GM12801 (cell line): Measurements from ENCODE around the gene FAM9C.

Experiments
- TF ChIP-seq, protein P1 (sequence below): IDR thresholded peaks from one replicate; pipeline ENCODE4 v1.5.1; 2011; ENCODE audit warnings: control low read depth; ENCODE audit not compliant: insufficient read length; ENCODE audit errors: extremely low read depth

Gene FAM9C

DNA sequence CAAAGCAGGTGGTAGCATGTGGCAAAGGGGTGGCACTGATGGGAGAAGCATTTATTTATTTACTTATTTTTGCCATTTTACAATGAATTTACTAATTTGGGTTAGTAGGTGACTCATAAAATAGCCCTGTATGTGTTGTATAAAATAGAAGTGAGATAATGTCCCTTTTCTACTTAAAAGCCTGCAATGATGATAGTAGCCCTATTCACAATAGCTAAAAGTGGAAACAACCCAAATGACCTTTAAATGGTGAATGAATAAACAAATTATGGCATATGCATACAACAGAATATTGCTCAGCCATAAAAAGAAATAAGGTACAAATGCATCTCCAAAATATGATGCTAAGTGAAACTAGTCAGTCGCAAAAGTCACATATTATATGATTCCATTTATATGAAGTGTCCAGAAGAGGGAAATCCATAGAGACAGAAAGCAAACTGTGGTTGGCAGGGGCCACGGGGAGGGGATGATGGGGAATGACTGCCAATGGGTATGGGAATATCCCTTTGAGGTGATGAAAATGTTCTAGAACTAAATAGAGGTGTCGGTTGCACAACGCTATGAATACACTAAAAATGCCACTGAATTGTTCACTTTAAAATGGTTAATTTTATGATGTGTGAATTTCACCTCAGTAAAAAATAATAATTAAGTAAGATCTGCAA lies 35.8 kb upstream of the FAM9C start:
- TF ChIP-seq, protein P1, sequence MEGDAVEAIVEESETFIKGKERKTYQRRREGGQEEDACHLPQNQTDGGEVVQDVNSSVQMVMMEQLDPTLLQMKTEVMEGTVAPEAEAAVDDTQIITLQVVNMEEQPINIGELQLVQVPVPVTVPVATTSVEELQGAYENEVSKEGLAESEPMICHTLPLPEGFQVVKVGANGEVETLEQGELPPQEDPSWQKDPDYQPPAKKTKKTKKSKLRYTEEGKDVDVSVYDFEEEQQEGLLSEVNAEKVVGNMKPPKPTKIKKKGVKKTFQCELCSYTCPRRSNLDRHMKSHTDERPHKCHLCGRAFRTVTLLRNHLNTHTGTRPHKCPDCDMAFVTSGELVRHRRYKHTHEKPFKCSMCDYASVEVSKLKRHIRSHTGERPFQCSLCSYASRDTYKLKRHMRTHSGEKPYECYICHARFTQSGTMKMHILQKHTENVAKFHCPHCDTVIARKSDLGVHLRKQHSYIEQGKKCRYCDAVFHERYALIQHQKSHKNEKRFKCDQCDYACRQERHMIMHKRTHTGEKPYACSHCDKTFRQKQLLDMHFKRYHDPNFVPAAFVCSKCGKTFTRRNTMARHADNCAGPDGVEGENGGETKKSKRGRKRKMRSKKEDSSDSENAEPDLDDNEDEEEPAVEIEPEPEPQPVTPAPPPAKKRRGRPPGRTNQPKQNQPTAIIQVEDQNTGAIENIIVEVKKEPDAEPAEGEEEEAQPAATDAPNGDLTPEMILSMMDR, result no peak

DNA sequence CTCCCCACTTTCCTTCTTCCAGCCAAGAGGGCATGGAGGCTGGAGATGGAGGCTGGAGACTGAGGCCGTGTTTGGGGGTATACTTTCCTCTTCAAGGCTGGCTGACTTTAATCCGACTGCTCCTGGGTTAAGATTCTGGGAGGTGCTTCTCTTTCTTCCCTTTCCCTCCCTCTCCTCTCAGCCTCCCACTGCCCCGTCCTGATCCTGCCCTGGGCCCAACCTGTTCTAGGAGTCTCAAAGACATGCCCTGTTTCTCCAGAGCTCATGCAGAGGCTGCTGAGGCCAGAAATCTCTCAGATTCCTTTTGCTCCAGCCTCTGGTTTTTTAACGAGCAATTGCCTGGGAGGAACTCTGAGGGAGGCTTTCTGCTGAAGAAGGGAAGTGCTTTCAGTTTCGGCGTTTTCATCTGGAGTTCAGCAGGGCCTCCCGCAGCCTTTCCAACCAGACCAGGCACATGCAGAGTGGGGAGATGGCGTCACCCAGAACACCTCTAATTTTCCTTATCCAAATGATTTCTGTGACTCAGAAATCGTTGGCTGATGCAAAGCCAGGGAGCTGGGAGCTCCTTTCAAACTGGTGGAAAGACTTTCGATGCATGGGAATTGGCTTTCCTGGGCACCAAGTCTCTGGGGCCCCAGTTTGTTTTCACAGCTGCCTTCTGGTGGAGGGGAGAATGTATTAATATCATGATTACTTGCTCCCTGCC lies 34.5 kb upstream of the FAM9C start:
- TF ChIP-seq, protein P1, result no peak

DNA sequence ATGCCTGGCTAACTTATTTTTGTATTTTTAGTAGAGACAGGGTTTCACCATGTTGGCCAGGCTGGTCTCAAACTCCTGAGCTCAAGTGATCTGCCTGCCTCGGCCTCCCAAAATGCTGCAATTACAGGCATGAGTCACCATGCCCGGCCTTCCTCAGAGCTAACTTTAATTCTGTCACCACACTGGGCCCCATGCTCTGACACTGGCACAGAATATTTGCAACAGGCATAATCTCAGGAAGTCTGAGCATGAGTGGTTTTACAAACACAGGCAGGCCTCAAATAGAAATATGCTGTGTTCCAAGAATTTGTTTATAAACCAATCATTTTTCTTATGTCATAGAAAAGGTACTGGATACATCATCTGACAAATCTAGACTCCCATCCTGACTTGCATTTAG lies 32.7 kb upstream of the FAM9C start:
- TF ChIP-seq, protein P1, result no peak

DNA sequence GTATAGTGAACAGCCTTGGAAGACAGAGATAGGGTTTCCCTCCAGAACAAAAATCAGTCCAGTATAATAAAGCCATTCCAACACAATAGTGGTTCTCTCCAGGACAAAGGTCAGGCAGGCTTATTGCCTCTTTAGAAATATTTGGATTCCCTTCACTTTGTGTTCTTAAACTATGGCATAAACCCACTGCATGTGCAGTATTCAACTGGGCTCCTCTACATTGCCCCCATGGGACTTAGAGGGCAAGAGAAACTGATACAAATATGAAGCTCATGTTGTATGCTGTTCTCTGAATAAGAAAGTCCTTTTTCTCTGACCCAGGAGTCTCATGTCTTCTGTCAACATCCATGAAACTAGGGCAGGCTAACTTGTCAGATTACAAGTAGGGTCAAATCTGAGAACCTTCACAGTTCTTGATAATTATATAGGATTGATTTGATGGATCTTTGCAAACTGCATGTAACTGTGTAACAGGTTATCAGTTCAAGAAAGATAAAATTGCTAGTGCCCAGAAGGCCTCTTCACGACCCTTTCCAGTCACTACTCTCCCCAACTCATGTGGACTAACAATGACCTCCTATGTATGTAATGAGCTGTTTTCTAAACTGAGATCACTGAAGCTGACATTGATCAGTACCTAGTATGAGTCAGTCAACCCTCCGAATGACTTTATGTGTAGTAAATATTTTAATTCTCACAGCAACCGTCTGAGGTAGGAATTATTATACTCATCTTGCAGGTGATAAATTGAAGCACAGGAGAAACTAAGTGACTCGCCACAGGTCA lies 31.9 kb upstream of the FAM9C start:
- TF ChIP-seq, protein P1, result no peak

DNA sequence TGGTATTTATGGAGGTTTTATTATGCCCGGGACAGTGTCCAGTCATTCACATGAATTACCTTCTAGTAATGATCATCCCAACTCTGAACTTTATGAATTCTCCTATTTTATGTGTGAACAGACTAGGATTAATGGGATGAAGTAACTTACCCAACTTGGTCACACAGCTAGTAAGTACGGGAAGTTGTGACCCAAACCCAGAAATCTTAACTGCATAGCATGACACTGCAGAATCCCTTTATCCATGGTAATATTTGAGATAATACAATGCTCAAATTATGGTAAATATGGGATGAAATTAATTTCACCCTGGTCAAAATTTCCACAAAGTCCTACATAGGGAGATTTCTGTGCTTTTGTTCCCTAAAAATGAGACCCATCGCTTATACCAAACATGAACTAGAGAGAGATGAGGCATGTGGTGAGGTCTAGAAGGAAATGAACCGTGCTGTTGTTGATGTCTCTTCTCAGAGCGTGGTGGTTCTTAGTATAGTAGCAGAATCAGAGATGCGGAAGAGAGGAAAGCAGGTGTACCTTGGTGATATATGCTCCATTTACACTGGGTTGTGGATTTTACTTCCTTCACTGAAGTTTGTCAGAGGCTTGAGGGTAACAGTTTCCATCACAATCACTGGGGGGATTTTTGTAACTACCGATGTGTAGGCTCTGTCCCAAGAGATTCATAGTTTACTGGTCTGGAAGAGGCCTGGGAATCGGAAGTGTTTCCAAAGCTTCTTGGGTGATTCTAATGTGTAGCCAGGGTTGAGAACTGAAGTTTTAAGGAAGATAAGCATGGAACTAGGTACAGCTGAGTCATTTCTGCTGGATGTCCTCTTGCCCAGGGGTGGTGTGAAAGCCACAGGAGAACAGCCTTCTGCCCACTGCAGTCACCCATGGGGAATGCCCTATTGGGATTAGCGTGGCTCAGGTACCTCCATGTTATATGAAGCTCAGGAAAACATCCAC lies 30.2 kb upstream of the FAM9C start:
- TF ChIP-seq, protein P1, result no peak

DNA sequence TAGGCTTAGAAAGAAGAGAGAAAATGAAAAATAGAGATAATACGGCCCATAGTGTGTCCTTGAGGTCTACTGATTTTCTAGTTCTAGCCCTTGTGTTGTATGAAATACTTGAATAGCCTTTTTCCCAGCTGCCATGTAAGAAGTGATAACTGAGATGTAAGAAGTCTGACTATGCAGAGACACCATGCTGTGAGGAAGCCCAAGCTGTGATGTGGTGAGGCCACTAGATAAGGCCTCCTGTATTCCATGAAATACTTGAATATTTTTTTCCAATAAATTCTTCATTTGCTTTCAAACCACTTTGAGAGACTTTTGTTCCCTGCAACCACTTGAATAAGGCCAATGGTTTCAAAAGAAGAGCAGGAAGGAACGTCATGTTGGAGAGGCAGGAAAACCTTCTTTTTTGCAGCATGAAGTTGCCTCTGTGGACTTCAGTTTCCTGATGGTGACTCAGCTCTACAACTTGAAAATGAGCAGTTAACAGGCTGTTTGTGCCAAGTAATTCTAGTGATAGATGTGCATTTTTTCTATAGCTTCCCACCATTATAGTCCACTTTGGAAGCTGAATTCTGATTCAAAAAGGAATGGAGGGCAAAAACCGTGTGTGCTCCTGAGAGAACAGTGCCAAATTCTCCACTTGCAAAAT lies 25.5 kb upstream of the FAM9C start:
- TF ChIP-seq, protein P1, result no peak
